HL-60 (cell line): ENCODE data around the gene DPYD.

Experiments used
- DNase-seq, 2 experiments: peaks; one replicate each; pipeline ENCODE4 v3.0.0-alpha.2; 2010 to 2020; ENCODE audit warnings: low read depth in 1 of 2, low spot score in 1 of 2
- H3K27ac ChIP-seq: fragments of 250-450 bp; sonication (Bioruptor Pico); replicated peaks from 2 replicates; pipeline ENCODE4 v1.5.1; 2020; ENCODE audit warnings: mild to moderate bottlenecking, moderate library complexity
- H3K27me3 ChIP-seq: fragments of 250-450 bp; sonication (Bioruptor Pico); 2 replicates; pipeline ENCODE4 v1.5.1; 2021; ENCODE audit warnings: mild to moderate bottlenecking, moderate library complexity; ENCODE audit not compliant: insufficient read depth, poor library complexity, severe bottlenecking
- H3K4me3 ChIP-seq: replicated peaks from 2 replicates; pipeline ENCODE4 v1.5.1; 2011; ENCODE audit warnings: mild to moderate bottlenecking, control low read depth, low read length; ENCODE audit not compliant: insufficient read depth
- GABPA ChIP-seq: IDR thresholded peaks from 2 replicates; pipeline ENCODE4 v1.6.1; 2012; ENCODE audit warnings: low read depth
- POLR2AphosphoS5 ChIP-seq: IDR thresholded peaks from 2 replicates; pipeline ENCODE4 v1.6.1; 2012; ENCODE audit warnings: low read depth
- SPI1 ChIP-seq: IDR thresholded peaks from 2 replicates; pipeline ENCODE4 v1.6.1; 2012; ENCODE audit warnings: low read depth, mild to moderate bottlenecking, borderline replicate concordance
- TF ChIP-seq, protein P1 (sequence below): IDR thresholded peaks from one replicate; pipeline ENCODE4 v1.5.1; 2011; ENCODE audit warnings: low read length, control low read depth, inconsistent platforms; ENCODE audit not compliant: insufficient read depth
- TF ChIP-seq, protein P2 (sequence below): IDR thresholded peaks from 2 replicates; pipeline ENCODE4 v1.6.1; 2012; ENCODE audit warnings: low read depth; ENCODE audit not compliant: insufficient replicate concordance

DPYD gene

DNA sequence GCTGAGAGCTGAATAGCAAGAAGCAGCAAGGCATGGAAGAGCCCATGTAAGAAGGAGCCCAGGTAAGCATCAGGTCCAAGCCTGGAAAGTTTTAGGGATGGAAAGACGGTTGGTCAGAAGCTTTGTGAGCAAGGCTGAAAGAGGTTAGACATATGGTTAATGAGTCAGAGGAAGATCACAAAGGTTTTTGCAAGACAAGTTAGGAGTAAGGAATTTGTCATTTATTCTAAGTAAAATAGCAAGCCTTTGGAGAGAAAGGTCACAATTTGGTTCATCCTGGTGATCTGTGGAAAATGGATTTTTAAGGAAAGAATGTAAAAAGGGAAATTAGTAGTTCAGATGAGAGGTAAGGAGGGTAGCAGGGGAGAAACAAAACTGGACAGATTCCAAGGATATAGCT is 106.7 kb downstream of the DPYD start:
- no peak for DNase-seq
- TF ChIP-seq SPI1 (no peak), POLR2AphosphoS5 (no peak), GABPA (no peak)
- TF ChIP-seq, protein P1, sequence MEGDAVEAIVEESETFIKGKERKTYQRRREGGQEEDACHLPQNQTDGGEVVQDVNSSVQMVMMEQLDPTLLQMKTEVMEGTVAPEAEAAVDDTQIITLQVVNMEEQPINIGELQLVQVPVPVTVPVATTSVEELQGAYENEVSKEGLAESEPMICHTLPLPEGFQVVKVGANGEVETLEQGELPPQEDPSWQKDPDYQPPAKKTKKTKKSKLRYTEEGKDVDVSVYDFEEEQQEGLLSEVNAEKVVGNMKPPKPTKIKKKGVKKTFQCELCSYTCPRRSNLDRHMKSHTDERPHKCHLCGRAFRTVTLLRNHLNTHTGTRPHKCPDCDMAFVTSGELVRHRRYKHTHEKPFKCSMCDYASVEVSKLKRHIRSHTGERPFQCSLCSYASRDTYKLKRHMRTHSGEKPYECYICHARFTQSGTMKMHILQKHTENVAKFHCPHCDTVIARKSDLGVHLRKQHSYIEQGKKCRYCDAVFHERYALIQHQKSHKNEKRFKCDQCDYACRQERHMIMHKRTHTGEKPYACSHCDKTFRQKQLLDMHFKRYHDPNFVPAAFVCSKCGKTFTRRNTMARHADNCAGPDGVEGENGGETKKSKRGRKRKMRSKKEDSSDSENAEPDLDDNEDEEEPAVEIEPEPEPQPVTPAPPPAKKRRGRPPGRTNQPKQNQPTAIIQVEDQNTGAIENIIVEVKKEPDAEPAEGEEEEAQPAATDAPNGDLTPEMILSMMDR, result no peak
- TF ChIP-seq, protein P2, sequence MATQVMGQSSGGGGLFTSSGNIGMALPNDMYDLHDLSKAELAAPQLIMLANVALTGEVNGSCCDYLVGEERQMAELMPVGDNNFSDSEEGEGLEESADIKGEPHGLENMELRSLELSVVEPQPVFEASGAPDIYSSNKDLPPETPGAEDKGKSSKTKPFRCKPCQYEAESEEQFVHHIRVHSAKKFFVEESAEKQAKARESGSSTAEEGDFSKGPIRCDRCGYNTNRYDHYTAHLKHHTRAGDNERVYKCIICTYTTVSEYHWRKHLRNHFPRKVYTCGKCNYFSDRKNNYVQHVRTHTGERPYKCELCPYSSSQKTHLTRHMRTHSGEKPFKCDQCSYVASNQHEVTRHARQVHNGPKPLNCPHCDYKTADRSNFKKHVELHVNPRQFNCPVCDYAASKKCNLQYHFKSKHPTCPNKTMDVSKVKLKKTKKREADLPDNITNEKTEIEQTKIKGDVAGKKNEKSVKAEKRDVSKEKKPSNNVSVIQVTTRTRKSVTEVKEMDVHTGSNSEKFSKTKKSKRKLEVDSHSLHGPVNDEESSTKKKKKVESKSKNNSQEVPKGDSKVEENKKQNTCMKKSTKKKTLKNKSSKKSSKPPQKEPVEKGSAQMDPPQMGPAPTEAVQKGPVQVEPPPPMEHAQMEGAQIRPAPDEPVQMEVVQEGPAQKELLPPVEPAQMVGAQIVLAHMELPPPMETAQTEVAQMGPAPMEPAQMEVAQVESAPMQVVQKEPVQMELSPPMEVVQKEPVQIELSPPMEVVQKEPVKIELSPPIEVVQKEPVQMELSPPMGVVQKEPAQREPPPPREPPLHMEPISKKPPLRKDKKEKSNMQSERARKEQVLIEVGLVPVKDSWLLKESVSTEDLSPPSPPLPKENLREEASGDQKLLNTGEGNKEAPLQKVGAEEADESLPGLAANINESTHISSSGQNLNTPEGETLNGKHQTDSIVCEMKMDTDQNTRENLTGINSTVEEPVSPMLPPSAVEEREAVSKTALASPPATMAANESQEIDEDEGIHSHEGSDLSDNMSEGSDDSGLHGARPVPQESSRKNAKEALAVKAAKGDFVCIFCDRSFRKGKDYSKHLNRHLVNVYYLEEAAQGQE, result no peak
- H3K27me3 ChIP-seq, result no peaks in the 10 kb centered on the region
- H3K27ac ChIP-seq, result no peak overlapping the region
- no peak overlapping the region for H3K4me3 ChIP-seq

- TF ChIP-seq GABPA, result no peak
- no peak for TF ChIP-seq POLR2AphosphoS5
- TF ChIP-seq SPI1, result no peak
- TF ChIP-seq, protein P2, result no peak
- TF ChIP-seq, protein P1, result no peak
- H3K4me3 ChIP-seq, result no peak overlapping the region
- no peak overlapping the region for H3K27ac ChIP-seq
- DNase-seq, result no peak
- no peaks in the 10 kb centered on the region for H3K27me3 ChIP-seq
These were observed 108.8 kb downstream of the DPYD start for GRCh38 chr1:97812076-97812475.

- Histone ChIP-seq H3K27me3 (no peaks in the 10 kb centered on the region), H3K27ac (no peak overlapping the region), H3K4me3 (no peak overlapping the region)
- no peak for DNase-seq
- no peak for TF ChIP-seq POLR2AphosphoS5
- TF ChIP-seq SPI1, result no peak
- TF ChIP-seq, protein P1, result no peak
- TF ChIP-seq, protein P2, result no peak
- no peak for TF ChIP-seq GABPA
These were observed 113.8 kb downstream of the DPYD start for GRCh38 chr1:97806996-97807520.
